GM12801 (cell line): ENCODE data around the gene TSPEAR.

Experiments used
- CTCF ChIP-seq: IDR thresholded peaks from one replicate; pipeline ENCODE4 v1.5.1; 2011; ENCODE audit warnings: control low read depth; ENCODE audit not compliant: insufficient read length; ENCODE audit errors: extremely low read depth

Gene TSPEAR

GRCh38 chr21:44529503-44530125 lies 181.8 kb downstream of the TSPEAR start:
- TF ChIP-seq CTCF = no peak

GRCh38 chr21:44529011-44529421 lies 182.4 kb downstream of the TSPEAR start:
- TF ChIP-seq CTCF = no peak

- TF ChIP-seq CTCF = no peak
Observed at GRCh38 chr21:44528634-44528995, 182.8 kb downstream of the TSPEAR start.

GRCh38 chr21:44527983-44528633 lies 183.3 kb downstream of the TSPEAR start:
- TF ChIP-seq CTCF = no peak

GRCh38 chr21:44527156-44527982 lies 184.0 kb downstream of the TSPEAR start:
- TF ChIP-seq CTCF = no peak

DNA sequence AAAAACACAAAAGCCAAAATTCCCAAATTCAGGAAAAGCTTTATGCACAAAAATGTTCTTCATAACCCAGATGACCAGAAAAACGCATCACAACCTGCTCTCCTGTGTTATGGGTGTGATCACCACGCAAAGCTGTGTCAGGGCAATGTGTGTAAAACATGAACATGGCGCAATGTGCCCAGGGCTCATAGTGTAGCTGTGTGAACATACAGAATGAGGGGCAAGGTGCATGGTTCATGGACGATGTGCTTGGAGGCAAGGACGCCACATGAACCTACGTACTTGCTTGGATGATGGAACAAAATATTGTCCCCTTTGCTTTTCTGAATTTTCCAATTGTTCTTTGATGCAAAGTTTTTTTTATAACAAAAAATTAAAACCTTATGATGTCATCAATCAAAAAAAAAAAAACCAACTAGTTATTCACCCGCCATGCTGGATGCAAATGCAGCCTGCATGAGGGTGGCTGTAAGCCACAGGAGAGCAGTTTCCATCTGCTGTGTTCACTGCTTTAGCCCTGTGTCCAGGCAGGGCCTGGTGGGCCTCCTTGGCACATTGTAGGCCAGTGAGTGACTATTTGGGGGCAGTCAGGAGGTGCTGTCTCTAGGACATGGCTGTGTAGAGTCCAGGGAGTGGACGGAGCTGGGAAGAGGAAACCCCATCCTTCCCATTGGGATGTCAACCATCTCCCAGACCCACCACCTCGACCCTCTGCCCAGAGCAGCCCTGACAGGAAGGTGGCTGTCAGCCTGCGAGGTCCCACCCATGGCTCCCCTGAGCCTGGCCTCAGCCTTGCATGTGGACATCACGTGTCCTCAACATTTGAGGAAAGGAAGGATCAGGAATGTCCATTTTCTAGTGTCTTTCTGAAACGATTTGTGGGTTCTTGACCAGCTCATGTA lies 185.0 kb downstream of the TSPEAR start:
- no peak for TF ChIP-seq CTCF
